ENCODE results near the gene NHLH2.

NHLH2 gene

GRCh38 chr1:115791816-115792215, 49.1 kb downstream of the NHLH2 start:
- no peak overlapping the region for H3K4me3 ChIP-seq (ENCODE audit: low read depth, low read length)
- no peak for TF ChIP-seq CTCF (IDR thresholded peaks at IDR 0.05; ENCODE audit: low read depth, low read length)

- TF ChIP-seq CTCF (IDR thresholded peaks at IDR 0.05; ENCODE audit: low read depth, low read length): no peak
Observed at GRCh38 chr1:115790846-115791245, 50.1 kb downstream of the NHLH2 start.

GRCh38 chr1:115790356-115790755, 50.6 kb downstream of the NHLH2 start:
- TF ChIP-seq CTCF (IDR thresholded peaks at IDR 0.05; ENCODE audit: low read depth, low read length): no peak

More at GRCh38 chr1:115790846-115791245, 50.1 kb downstream of the NHLH2 start:
- no peak overlapping the region for H3K4me3 ChIP-seq (ENCODE audit: low read depth, low read length)

More at GRCh38 chr1:115790356-115790755, 50.6 kb downstream of the NHLH2 start:
- H3K4me3 ChIP-seq (ENCODE audit: low read depth, low read length): no peak overlapping the region

All from WI38 (cell line).